Hepatocyte (in vitro differentiated cells): ENCODE data around the gene MRE11. TPM values are rescaled to one million over a fixed set of nuclear protein-coding genes. Genes with fewer than 3 reads are reported as not detected.
A peak's percentile ranks its signal among the peaks of the same experiment; 100 is the strongest.

Source experiments
- DNase-seq: peaks from one replicate; pipeline ENCODE4 v3.0.0-alpha.2; 2016; ENCODE audit warnings: low spot score
- H2AFZ ChIP-seq: fragments of 200-600 bp; sonication (generic); 2 replicates; pipeline ENCODE4 v1.6.0; 2016; ENCODE audit warnings: antibody characterized with exemption, mild to moderate bottlenecking
- H3K27ac ChIP-seq: fragments of 200-600 bp; sonication (generic); 2 replicates; pipeline ENCODE4 v1.5.1; 2016; ENCODE audit warnings: mild to moderate bottlenecking
- H3K27me3 ChIP-seq: fragments of 200-600 bp; sonication (generic); 2 replicates; pipeline ENCODE4 v1.6.1; 2016
- H3K36me3 ChIP-seq: fragments of 200-600 bp; sonication (generic); replicated peaks from 2 replicates; pipeline ENCODE4 v1.5.1; 2016; ENCODE audit warnings: low read depth; ENCODE audit not compliant: insufficient read depth
- H3K4me1 ChIP-seq: fragments of 200-600 bp; sonication (generic); 2 replicates; pipeline ENCODE4 v1.5.1; 2016; ENCODE audit warnings: mild to moderate bottlenecking, moderate library complexity; ENCODE audit not compliant: insufficient read depth
- H3K4me2 ChIP-seq: fragments of 200-600 bp; sonication (generic); 2 replicates; pipeline ENCODE4 v1.6.0; 2016
- H3K4me3 ChIP-seq: fragments of 200-600 bp; sonication (generic); 2 replicates; pipeline ENCODE4 v1.5.1; 2016; ENCODE audit warnings: mild to moderate bottlenecking
- H3K79me2 ChIP-seq: fragments of 200-600 bp; sonication (generic); 2 replicates; pipeline ENCODE4 v1.6.0; 2017; ENCODE audit warnings: mild to moderate bottlenecking
- H3K9me2 ChIP-seq: fragments of 200-600 bp; sonication (generic); replicated peaks from 2 replicates; pipeline ENCODE4 v1.6.0; 2017; ENCODE audit warnings: mild to moderate bottlenecking; ENCODE audit not compliant: insufficient read depth
- H3K9me3 ChIP-seq: fragments of 200-600 bp; sonication (generic); 2 replicates; pipeline ENCODE4 v1.5.1; 2016; ENCODE audit warnings: low read depth, mild to moderate bottlenecking
- H4K20me1 ChIP-seq: fragments of 200-600 bp; sonication (generic); 2 replicates; pipeline ENCODE4 v1.6.0; 2016; ENCODE audit warnings: mild to moderate bottlenecking; ENCODE audit not compliant: insufficient read depth, poor library complexity, severe bottlenecking
- EZH2 ChIP-seq: fragments of 200-600 bp; sonication (generic); IDR thresholded peaks from 2 replicates; pipeline ENCODE4 v1.6.1; 2016; ENCODE audit warnings: antibody characterized with exemption, mild to moderate bottlenecking, borderline replicate concordance
- EZH2phosphoT487 ChIP-seq: fragments of 200-600 bp; sonication (generic); IDR thresholded peaks from one replicate; pipeline ENCODE4 v1.6.1; 2018; ENCODE audit warnings: antibody characterized with exemption, mild to moderate bottlenecking, low read depth, moderate library complexity; ENCODE audit not compliant: unreplicated experiment, severe bottlenecking
- WGBS: methylation state at CpG from one replicate; pipeline ENCODE4 v1.1.6; 2016; ENCODE audit warnings: low lambda C conversion rate; ENCODE audit errors: missing lambda C conversion rate; 5-methylcytosine and 5-hydroxymethylcytosine counted together
- polyA plus RNA-seq: library from polyadenylated mRNA; unstranded; fragments of >200 nt; fragmentation: Nextera tagmentation; extraction: Ambion mirVana; gene quantifications from 2 replicates; pipeline ENCODE4 v1.2.1, GENCODE V29; 2016
- total RNA-seq: library from RNA; depleted of rRNA; stranded (reverse); fragments of >200 nt; gene quantifications from 2 replicates; pipeline ENCODE4 v1.2.3, GENCODE V29; 2014
- TF ChIP-seq, protein P1 (sequence below): fragments of 200-600 bp; sonication (generic); IDR thresholded peaks from 2 replicates; pipeline ENCODE4 v1.5.1; 2016; ENCODE audit warnings: antibody characterized with exemption, mild to moderate bottlenecking; ENCODE audit not compliant: poor library complexity

Gene MRE11
- total and polyA plus RNA-seq, 2 experiments from 2014 or later, result 9.4 to 17.6 TPM

DNA sequence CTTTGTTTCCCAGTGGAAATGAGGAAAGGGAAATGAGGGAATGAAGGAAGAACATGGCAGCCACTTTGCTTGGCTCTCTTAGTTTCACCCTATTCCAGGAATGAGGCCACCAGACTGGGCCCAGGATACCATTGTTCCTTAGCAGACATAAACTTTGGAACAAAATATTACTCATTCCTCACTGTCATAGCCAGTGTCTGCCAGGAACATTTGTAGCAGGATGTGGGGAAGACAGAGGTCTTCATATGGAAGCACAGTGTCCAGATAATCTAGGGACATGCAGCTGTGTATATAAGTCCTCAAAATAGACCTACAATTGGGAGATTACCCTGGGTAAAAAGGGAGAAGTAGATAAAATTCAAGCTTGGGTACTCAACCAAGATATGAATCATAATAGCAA, 34.9 kb upstream of the MRE11 start:
- Histone ChIP-seq H3K79me2 (no peaks in the 10 kb centered on the region), H3K27me3 (no peaks in the 10 kb centered on the region), H3K4me1 (peaks cover 11% of the 10 kb centered on the region), H3K4me3 (no peak overlapping the region), H3K9me2 (no peaks in the 10 kb centered on the region), H3K9me3 (no peaks in the 10 kb centered on the region), H3K4me2 (no peak overlapping the region), H3K27ac (no peak overlapping the region), H2AFZ (no peak overlapping the region), H3K36me3 (no peaks in the 10 kb centered on the region), H4K20me1 (no peaks in the 10 kb centered on the region)
- TF ChIP-seq EZH2 (no peak), EZH2phosphoT487 (no peak)
- TF ChIP-seq, protein P1, sequence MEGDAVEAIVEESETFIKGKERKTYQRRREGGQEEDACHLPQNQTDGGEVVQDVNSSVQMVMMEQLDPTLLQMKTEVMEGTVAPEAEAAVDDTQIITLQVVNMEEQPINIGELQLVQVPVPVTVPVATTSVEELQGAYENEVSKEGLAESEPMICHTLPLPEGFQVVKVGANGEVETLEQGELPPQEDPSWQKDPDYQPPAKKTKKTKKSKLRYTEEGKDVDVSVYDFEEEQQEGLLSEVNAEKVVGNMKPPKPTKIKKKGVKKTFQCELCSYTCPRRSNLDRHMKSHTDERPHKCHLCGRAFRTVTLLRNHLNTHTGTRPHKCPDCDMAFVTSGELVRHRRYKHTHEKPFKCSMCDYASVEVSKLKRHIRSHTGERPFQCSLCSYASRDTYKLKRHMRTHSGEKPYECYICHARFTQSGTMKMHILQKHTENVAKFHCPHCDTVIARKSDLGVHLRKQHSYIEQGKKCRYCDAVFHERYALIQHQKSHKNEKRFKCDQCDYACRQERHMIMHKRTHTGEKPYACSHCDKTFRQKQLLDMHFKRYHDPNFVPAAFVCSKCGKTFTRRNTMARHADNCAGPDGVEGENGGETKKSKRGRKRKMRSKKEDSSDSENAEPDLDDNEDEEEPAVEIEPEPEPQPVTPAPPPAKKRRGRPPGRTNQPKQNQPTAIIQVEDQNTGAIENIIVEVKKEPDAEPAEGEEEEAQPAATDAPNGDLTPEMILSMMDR, result no peak
- no peak for DNase-seq

DNA sequence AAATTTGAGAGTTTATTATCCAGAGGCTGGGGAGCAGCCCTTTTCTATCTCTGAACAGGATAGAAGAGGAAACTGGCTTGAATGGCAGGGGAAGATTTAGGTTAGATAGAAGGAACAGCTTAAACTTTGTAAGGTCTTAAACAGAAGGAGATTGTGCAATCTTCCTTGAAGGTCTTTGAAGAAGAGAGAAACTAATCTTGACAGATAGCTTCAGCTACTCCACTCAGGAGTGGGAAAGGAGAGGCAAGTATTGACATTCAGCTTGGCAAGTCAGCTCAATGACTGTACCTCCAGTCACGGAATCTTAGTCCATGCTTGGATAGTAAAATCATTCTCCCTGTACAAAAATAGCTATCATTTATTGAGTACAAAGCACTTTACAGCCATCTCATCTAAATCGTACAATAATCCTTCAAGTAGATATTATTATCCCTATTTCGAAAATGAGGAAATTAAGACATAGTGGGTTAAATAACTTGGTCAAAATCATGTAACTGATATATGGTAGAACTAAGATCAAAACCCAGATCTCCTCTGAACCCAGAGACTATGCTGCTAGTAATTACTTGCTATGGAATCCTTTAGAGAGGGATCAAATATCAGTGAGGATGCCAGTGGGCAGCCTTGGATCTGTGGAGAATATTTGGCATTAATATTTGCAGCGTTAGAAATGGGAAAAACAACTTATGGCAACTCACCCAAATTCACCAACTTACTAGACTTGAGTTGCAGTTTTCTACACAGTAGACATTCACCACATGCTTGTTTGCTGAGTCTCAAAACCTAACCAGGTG, 33.2 kb upstream of the MRE11 start:
- no peak for DNase-seq
- Histone ChIP-seq H3K27ac (peak overlapping the region; percentile 44), H3K79me2 (no peaks in the 10 kb centered on the region), H3K36me3 (no peaks in the 10 kb centered on the region), H3K4me3 (no peak overlapping the region), H4K20me1 (no peaks in the 10 kb centered on the region), H2AFZ (peak overlapping the region; percentile 18), H3K4me2 (no peak overlapping the region), H3K27me3 (no peaks in the 10 kb centered on the region), H3K9me2 (no peaks in the 10 kb centered on the region), H3K4me1 (peaks cover 11% of the 10 kb centered on the region), H3K9me3 (no peaks in the 10 kb centered on the region)
- 73% methylated on average over 4 of the region's 4 CpGs for WGBS
- TF ChIP-seq, protein P1, result no peak
- TF ChIP-seq EZH2phosphoT487 (no peak), EZH2 (no peak)

DNA sequence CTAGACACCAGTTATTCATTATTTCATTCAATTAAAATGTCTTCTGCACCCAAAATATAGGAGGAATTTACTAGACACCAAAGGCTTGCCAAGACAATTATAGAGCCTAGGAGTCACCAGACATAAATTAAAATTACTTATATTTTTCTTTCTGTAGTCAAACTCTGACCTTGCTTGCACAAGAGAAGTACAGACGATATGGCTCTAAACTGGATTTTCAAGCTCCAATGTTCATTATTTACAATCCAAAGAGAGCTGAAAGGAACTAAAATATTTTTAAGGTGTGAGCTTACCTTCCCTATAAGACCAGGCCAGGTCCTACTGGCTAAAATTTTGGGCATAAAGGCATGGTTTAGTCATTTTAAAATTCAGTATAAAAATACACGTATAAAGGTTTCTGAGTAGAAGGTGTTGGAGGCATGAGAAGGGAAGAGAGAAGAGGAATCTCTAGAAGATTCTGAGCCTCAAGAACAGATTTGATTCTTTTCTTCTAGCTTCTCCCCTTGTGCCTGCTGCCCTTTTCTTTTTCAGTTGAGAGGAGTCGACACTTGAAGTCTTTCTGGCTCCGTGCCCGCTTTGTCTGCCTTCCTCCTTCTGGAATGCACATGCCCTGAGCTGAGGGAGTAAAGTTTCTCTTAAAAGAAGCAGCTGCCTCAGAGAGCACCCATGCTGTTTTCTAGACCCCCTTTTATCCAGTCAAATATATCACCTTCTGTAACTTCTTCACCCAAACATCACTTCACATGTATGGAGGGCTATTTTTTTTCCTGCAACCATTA, 32.1 kb upstream of the MRE11 start:
- H3K36me3 ChIP-seq, result no peaks in the 10 kb centered on the region
- no peak overlapping the region for H3K4me3 ChIP-seq
- no peak overlapping the region for H3K4me2 ChIP-seq
- 51% methylated on average over 5 of the region's 5 CpGs for WGBS
- H4K20me1 ChIP-seq, result no peaks in the 10 kb centered on the region
- DNase-seq, result peak; percentile 57
- H3K79me2 ChIP-seq, result no peaks in the 10 kb centered on the region
- no peaks in the 10 kb centered on the region for H3K9me2 ChIP-seq
- H3K4me1 ChIP-seq, result peaks cover 11% of the 10 kb centered on the region
- no peaks in the 10 kb centered on the region for H3K27me3 ChIP-seq
- no peaks in the 10 kb centered on the region for H3K9me3 ChIP-seq
- H2AFZ ChIP-seq, result peak overlapping the region; percentile 37
- peak overlapping the region; percentile 44 for H3K27ac ChIP-seq
- no peak for TF ChIP-seq EZH2phosphoT487
- TF ChIP-seq, protein P1, result no peak
- no peak for TF ChIP-seq EZH2
